ENCODE results near the gene FHIP1A.

The FHIP1A gene

DNA sequence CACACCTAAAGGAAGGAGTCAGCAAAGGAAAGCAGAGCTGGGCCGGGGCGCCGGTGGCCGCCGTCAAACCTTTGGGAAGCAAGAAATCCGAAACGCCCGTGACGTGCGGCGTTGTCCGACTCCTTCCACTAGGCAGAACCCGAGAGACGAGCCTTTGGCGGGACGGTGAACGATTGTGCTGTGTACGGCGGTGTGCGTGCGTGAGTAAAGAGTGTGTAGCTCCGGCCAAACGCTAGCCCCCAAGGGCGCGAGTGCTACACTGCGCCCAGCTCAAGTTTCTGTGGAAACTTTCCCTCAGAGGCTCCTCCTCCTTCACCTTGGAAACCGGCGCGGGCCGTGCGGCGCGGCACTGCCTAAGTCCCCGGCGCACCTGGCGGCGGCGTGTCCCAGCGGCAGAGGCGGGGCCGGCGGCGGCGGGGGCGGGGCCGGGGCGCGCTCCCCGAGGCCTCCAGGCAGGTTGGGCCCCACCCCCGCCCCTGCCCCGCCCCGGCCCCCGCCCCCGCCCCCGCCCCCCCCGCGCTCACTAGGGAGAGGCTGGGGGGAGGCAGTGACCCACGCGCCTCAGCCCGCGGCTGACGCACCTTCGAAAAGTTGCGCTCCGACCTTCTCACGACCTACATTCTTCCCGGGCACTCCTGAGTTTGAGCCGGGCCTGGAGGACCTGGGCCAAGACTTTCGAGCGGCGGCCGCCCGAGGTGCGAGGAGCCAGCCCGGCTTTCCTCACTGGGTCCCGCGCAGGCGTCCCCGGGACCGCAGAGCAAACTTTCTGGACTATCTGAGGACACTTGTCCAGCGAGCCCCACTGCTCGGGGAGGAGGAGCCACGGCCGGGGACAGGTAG lies at the start of gene FHIP1A:
TSS of gene FHIP1A (plus strand) at position 547 of the 840 bp plus-strand sequence. CDS start 157,084 bp downstream, outside the sequence.
- H3K4me3 ChIP-seq (ENCODE audit: low read length) = peak within 1 kb of the TSS; percentile 80
- DNase-seq (ENCODE audit: low read depth) = peak; percentile 97
- TF ChIP-seq, protein P1, sequence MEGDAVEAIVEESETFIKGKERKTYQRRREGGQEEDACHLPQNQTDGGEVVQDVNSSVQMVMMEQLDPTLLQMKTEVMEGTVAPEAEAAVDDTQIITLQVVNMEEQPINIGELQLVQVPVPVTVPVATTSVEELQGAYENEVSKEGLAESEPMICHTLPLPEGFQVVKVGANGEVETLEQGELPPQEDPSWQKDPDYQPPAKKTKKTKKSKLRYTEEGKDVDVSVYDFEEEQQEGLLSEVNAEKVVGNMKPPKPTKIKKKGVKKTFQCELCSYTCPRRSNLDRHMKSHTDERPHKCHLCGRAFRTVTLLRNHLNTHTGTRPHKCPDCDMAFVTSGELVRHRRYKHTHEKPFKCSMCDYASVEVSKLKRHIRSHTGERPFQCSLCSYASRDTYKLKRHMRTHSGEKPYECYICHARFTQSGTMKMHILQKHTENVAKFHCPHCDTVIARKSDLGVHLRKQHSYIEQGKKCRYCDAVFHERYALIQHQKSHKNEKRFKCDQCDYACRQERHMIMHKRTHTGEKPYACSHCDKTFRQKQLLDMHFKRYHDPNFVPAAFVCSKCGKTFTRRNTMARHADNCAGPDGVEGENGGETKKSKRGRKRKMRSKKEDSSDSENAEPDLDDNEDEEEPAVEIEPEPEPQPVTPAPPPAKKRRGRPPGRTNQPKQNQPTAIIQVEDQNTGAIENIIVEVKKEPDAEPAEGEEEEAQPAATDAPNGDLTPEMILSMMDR (IDR thresholded peaks at IDR 0.05; ENCODE audit: insufficient read depth, low read depth, low read length, missing control alignments) = no peak

DNA sequence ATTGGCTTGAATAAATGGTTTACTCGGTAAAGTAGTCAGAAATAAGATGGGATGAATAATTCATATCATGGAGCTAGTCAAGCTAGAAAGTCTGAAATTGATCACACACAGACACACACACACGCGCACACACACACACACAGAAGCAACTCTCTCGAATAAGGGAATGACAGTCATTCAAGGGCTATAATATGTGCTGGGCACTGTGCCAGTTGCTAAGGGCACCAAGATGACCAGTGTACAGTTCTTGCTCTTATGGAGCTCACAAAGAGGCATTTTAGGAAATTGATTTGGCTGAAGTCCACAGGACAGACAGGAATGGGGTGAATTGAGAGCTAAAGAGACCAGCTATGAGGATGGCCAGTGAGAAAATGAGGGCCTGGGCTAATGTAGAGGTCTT lies 49.4 kb upstream of the FHIP1A start:
- H3K4me3 ChIP-seq (ENCODE audit: low read length) = no peak overlapping the region
- no peak for DNase-seq (ENCODE audit: low read depth)
- TF ChIP-seq, protein P1 (IDR thresholded peaks at IDR 0.05; ENCODE audit: insufficient read depth, low read depth, low read length, missing control alignments) = no peak

DNA sequence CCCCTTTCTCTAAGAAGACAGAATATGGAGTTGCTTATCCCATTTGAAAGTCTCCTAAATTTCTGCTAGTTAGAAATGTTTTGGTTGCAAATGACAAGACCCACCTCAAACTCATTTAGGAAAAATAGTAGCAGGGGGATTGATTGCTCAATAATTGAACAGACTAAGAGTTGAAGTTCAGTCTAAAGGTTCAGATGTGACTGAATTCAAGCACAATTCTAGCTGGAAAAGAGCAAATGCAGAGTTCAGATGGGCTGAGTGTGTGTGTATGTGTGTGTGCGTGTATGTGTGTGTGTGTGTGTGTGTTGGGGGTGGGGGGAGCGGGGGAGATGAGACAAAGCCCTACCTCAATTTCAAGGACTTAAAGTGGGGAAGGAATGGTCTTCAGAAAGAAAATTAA lies 47.9 kb upstream of the FHIP1A start:
- TF ChIP-seq, protein P1 (IDR thresholded peaks at IDR 0.05; ENCODE audit: insufficient read depth, low read depth, low read length, missing control alignments) = no peak
- no peak for DNase-seq (ENCODE audit: low read depth)
- no peak overlapping the region for H3K4me3 ChIP-seq (ENCODE audit: low read length)

DNA sequence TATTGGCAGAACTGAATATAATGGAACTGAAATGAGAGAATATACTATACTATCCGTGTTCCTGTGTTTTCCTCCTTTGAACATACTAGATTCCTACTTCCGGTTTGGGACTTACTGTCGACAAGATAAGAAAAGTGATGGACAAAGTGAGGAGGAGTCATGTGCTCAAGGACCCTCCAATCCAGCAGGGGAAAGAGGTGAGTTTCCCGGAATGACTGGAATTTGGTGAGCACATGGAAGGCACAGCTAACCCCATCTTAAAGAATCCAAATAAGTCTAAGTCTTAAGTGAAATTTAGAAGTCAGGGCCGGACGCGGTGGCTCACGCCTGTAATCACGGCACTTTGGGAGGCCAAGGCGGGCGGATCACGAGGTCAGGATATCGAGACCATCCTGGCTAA lies 47.0 kb upstream of the FHIP1A start:
- DNase-seq (ENCODE audit: low read depth) = no peak
- H3K4me3 ChIP-seq (ENCODE audit: low read length) = no peak overlapping the region
- TF ChIP-seq, protein P1 (IDR thresholded peaks at IDR 0.05; ENCODE audit: insufficient read depth, low read depth, low read length, missing control alignments) = no peak

DNA sequence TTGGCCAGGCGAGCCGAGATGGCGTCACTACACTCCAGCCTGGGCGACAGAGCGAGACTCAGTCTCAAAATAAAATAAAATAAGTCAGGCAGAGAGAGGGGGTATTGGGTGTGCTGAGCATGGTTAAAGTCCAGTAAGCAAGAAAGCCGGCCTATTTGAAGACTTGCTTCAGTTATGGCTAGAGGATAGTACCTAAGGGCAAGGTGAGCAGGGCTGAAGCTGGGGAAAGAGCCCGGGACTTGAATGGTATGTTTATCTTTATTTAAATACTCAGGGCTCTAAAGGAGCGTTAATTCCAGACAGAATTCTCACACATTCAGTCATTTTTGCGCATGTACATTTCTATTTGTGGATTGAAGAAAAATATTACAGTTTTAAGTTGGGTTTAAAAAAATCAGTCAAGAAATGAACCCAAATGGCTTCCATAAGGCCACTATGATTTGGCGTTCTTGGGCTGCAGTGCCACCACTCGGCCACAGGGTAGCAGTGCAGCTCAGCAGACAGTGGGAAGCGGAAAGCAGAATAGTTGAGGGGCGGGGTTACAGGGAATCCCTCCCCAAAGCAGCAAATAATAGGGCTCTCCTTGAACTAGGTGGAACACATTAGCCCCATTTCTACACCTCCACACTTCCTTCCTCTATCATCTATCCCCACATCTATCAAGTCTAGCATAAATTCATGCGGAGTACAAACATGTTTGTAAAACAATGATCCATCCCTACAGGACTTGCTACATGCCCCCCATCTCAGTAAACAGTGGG lies 46.4 kb upstream of the FHIP1A start:
- TF ChIP-seq, protein P1 (IDR thresholded peaks at IDR 0.05; ENCODE audit: insufficient read depth, low read depth, low read length, missing control alignments) = peak; percentile 100
- peak; percentile 88 for DNase-seq (ENCODE audit: low read depth)
- H3K4me3 ChIP-seq (ENCODE audit: low read length) = no peak overlapping the region

DNA sequence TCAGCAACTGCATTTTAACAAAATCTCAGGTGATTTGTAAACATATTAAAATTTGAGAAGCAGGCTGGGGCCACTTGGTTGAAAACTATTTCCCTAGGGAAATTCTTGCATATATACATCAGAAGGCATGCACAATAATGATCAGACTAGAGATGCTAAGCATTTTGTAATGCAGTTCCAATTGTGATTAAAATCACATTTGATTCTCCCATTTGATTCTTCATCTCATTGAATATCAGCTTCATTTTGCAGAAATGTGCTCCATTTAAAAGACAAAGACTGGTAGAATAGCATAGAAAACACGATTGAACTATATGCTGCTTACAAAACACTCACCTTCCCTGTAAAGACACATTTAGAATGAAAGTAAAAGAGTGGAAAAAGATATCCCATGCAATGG lies 32.4 kb upstream of the FHIP1A start:
- DNase-seq (ENCODE audit: low read depth) = no peak
- H3K4me3 ChIP-seq (ENCODE audit: low read length) = no peak overlapping the region
- TF ChIP-seq, protein P1 (IDR thresholded peaks at IDR 0.05; ENCODE audit: insufficient read depth, low read depth, low read length, missing control alignments) = no peak

Measured in epithelial cell of esophagus (primary cell).